ENCODE data around the gene THUMPD3.

The THUMPD3 gene

GRCh38 chr3:9397906-9398699 lies 35.2 kb downstream of the THUMPD3 start:
- Histone ChIP-seq H3K9me3 (ENCODE audit: control insufficient read depth, insufficient read depth, low read length) (no peaks in the 10 kb centered on the region), H3K27ac (ENCODE audit: low read depth, low read length) (peak overlapping the region; percentile 82), H3K79me2 (ENCODE audit: control insufficient read depth, low read length) (peaks cover 89% of the 10 kb centered on the region), H3F3A (ENCODE audit: control insufficient read depth, insufficient read depth) (0 out of 2 replicates have a peak, but pooled peaks cover 5% of the 10 kb centered on the region), H3K4me2 (ENCODE audit: low read length) (peak overlapping the region; percentile 87), H3K36me3 (ENCODE audit: control insufficient read depth, low read length) (peaks cover 67% of the 10 kb centered on the region), H3K27me3 (ENCODE audit: control insufficient read depth, low read length) (no peaks in the 10 kb centered on the region), H3K9me2 (replicated peaks; ENCODE audit: control insufficient read depth, low read length) (no peaks in the 10 kb centered on the region), H3K4me3 (ENCODE audit: low read length) (peak overlapping the region; percentile 92), H3K4me1 (ENCODE audit: control insufficient read depth, low read length) (peaks cover 65% of the 10 kb centered on the region), H4K20me1 (ENCODE audit: control insufficient read depth, insufficient read depth, low read depth, low read length) (peaks cover 56% of the 10 kb centered on the region)
- TF ChIP-seq EZH2phosphoT487 (IDR thresholded peaks at IDR 0.05; ENCODE audit: borderline replicate concordance, low read length), result no peak

- peak overlapping the region; percentile 92 for H3K4me3 ChIP-seq (ENCODE audit: low read length)
- H3K27ac ChIP-seq (ENCODE audit: low read depth, low read length), result peak overlapping the region; percentile 82
- TF ChIP-seq EZH2phosphoT487 (IDR thresholded peaks at IDR 0.05; ENCODE audit: borderline replicate concordance, low read length), result no peak
- H4K20me1 ChIP-seq (ENCODE audit: control insufficient read depth, insufficient read depth, low read depth, low read length), result peaks cover 56% of the 10 kb centered on the region
- peaks cover 60% of the 10 kb centered on the region for H3K36me3 ChIP-seq (ENCODE audit: control insufficient read depth, low read length)
- peaks cover 68% of the 10 kb centered on the region for H3K4me1 ChIP-seq (ENCODE audit: control insufficient read depth, low read length)
- peak overlapping the region; percentile 87 for H3K4me2 ChIP-seq (ENCODE audit: low read length)
- 0 out of 2 replicates have a peak, but pooled peaks cover 5% of the 10 kb centered on the region for H3F3A ChIP-seq (ENCODE audit: control insufficient read depth, insufficient read depth)
- H3K79me2 ChIP-seq (ENCODE audit: control insufficient read depth, low read length), result peaks cover 89% of the 10 kb centered on the region
- H3K9me3 ChIP-seq (ENCODE audit: control insufficient read depth, insufficient read depth, low read length), result no peaks in the 10 kb centered on the region
- H3K9me2 ChIP-seq (replicated peaks; ENCODE audit: control insufficient read depth, low read length), result no peaks in the 10 kb centered on the region
- no peaks in the 10 kb centered on the region for H3K27me3 ChIP-seq (ENCODE audit: control insufficient read depth, low read length)
Measured at GRCh38 chr3:9398700-9399336, 36.0 kb downstream of the THUMPD3 start.

DNA sequence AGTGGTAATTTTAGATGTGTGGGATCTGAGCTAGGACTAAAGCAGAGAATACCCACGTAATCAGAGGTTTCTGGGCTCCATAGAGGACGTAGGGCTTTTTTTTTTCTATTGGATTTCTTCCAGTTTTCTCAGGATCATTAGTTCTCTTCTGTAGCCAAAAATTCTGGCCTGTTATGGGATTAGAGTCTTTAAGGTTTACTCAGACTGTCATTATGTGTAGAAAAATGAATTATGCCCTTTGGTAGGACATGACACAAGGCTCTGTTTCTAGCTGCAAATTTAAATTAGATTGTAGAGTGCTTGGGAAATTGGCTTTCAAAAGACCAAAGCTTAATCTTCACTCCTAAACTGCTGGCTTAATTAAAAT lies 36.5 kb downstream of the THUMPD3 start:
- Histone ChIP-seq H4K20me1 (ENCODE audit: control insufficient read depth, insufficient read depth, low read depth, low read length) (peaks cover 54% of the 10 kb centered on the region), H3F3A (ENCODE audit: control insufficient read depth, insufficient read depth) (0 out of 2 replicates have a peak, but pooled peaks cover 5% of the 10 kb centered on the region), H3K4me3 (ENCODE audit: low read length) (peak overlapping the region; percentile 92), H3K27ac (ENCODE audit: low read depth, low read length) (no peak overlapping the region), H3K4me1 (ENCODE audit: control insufficient read depth, low read length) (peaks cover 68% of the 10 kb centered on the region), H3K27me3 (ENCODE audit: control insufficient read depth, low read length) (no peaks in the 10 kb centered on the region), H3K9me2 (replicated peaks; ENCODE audit: control insufficient read depth, low read length) (no peaks in the 10 kb centered on the region), H3K9me3 (ENCODE audit: control insufficient read depth, insufficient read depth, low read length) (no peaks in the 10 kb centered on the region), H3K4me2 (ENCODE audit: low read length) (peak overlapping the region; percentile 87), H3K79me2 (ENCODE audit: control insufficient read depth, low read length) (peaks cover 89% of the 10 kb centered on the region), H3K36me3 (ENCODE audit: control insufficient read depth, low read length) (peaks cover 55% of the 10 kb centered on the region)
- no peak for TF ChIP-seq CTCF (IDR thresholded peaks at IDR 0.05; ENCODE audit: low read depth, low read length, poor library complexity, severe bottlenecking)
- TF ChIP-seq EZH2phosphoT487 (IDR thresholded peaks at IDR 0.05; ENCODE audit: borderline replicate concordance, low read length), result no peak

GRCh38 chr3:9399746-9400145 lies 36.9 kb downstream of the THUMPD3 start:
- H4K20me1 ChIP-seq (ENCODE audit: control insufficient read depth, insufficient read depth, low read depth, low read length), result peaks cover 54% of the 10 kb centered on the region

More at GRCh38 chr3:9399746-9400145, 36.9 kb downstream of the THUMPD3 start:
- Histone ChIP-seq H3K4me3 (ENCODE audit: low read length) (peak overlapping the region; percentile 92), H3K79me2 (ENCODE audit: control insufficient read depth, low read length) (peaks cover 89% of the 10 kb centered on the region), H3K9me2 (replicated peaks; ENCODE audit: control insufficient read depth, low read length) (no peaks in the 10 kb centered on the region), H3K27me3 (ENCODE audit: control insufficient read depth, low read length) (no peaks in the 10 kb centered on the region), H3K36me3 (ENCODE audit: control insufficient read depth, low read length) (peaks cover 51% of the 10 kb centered on the region), H3K9me3 (ENCODE audit: control insufficient read depth, insufficient read depth, low read length) (no peaks in the 10 kb centered on the region), H3K4me1 (ENCODE audit: control insufficient read depth, low read length) (peaks cover 68% of the 10 kb centered on the region), H3K4me2 (ENCODE audit: low read length) (peak overlapping the region; percentile 87), H3K27ac (ENCODE audit: low read depth, low read length) (no peak overlapping the region), H3F3A (ENCODE audit: control insufficient read depth, insufficient read depth) (0 out of 2 replicates have a peak, but pooled peaks cover 4% of the 10 kb centered on the region)
- no peak for TF ChIP-seq EZH2phosphoT487 (IDR thresholded peaks at IDR 0.05; ENCODE audit: borderline replicate concordance, low read length)
- no peak for TF ChIP-seq CTCF (IDR thresholded peaks at IDR 0.05; ENCODE audit: low read depth, low read length, poor library complexity, severe bottlenecking)

All from DOHH2 (cell line).